UCSD-AML1 (cell line): ENCODE results near the gene LIPC.

Experiments
- DNase-seq: peaks from one replicate; lab custom pipeline; 2025; ENCODE audit not compliant: unreplicated experiment; lab: John Stamatoyannopoulos, UW

Gene LIPC

GRCh38 chr15:58433597-58434333, 2.0 kb downstream of the LIPC start:
- DNase-seq: no peak

DNA sequence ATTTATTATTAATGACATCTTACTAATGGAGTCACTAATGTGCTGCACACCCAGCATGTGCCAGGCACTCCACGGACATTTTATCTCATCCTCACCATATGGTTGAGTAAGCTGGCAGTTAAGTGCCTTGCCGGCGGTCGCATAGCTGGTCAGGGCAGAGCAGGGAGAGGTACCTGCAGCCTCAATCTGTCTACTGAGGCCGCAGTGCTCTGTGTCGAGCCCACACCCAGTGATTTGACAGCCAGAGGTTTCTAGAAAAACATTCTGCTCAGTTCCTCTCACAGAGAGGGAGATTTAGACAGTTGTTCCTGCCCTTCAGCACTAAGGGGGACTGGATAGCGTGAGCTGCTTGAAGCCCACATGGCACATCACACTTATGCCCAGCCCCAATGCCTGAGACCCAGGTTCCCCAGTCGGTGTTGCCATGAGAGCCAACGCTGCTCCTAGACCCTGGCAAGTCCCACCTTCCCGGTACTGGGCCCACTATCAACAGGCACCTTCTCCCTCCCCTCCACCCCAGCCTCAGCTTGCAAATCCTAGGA, 2.6 kb downstream of the LIPC start:
- DNase-seq: no peak

DNA sequence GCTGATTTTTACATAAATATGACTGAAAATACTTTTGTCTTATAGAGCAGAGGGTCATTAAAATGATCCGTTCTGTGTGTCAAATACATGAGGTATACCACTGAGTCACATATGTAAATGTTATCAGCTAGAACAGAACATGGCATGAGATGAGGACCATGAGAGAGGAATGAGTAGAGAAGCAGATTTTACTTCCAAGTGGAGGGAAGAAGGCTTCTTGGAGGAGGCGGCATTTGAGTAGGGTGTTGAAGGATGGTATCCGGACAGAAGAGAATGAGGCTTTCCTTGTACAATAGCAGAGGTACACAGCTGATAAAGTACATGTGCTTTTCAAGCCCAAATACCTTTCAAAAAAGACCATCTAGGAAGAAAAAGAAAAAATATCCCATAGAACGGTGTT, 4.8 kb downstream of the LIPC start:
- no peak for DNase-seq

- no peak for DNase-seq
Measured at GRCh38 chr15:58437531-58438105, 5.8 kb downstream of the LIPC start.

DNA sequence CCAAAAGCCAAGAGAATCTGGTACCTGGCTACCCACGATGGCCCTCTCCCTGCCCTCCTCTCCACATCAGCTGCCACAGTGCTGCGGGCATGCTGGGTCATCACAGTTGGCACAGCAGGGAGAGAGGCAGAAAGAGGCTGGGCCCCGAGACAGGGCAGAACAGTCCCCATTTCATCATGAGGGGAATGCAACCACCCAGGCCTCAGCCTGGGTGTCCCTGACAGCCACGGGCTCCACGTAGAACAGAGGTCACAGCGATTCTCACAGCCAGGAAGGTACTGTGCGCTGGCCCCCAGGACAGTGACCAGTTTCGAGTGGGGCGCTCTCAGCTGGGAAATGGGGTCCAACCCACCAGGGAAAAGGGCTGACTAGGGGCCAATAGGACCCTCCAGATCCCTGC, 6.3 kb downstream of the LIPC start:
- DNase-seq: no peak

- DNase-seq: peak; percentile 39
Measured at GRCh38 chr15:58438956-58439355, 7.2 kb downstream of the LIPC start.

DNA sequence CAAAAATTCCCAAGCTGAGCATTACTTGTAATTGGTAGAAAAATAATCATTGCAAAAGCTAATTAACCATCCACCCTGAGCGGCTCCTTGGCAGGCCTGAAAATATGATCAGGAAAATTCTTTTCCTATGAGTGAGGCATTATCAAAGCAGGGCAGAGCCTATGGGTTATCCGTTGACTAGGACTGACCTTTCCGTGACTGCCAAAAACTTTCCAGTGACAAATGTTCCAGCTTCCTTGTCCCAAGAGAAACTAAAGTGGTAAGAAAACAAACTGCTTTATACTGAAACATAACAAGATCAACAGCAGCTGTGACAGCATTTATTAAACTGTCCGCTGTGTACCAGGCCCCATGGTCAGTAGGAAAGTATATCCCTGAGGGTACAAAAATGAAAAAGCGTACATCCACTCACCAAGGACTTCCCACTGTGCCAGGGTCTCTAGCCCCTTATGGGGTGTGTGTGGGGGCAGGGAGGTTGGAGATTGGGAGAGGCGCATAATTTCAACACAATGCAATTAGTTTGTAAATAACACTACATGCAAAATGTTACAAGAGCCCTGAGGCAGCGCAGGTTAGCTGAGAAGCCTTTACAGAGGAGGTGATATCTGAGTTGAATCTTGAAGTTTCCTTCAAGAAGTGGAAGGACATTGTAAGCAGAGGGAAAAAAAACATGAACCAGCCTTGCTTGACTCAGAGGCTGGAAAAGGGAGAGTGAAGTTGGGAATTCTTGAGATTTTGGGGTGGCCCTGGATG, 8.5 kb downstream of the LIPC start:
- no peak for DNase-seq

DNA sequence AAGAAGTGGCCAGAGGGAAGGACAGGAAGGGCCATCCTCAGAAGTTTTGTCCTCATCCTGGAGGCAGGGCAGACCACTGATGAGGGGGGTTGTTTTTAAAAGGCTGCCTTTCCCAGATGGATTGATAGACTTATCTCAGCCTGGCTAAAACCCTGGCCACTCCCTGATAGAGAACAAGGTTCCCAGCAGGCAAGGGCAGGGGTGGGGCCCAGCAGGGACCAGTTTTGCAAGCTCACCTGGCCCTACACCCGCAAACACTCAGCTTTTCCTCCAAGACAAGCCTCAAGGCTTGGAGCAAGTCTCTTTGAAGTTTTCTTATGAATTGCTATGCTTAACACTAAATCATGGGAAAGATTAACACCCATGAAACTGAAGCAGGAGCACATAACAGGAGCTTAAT, 9.1 kb downstream of the LIPC start:
- no peak for DNase-seq

DNA sequence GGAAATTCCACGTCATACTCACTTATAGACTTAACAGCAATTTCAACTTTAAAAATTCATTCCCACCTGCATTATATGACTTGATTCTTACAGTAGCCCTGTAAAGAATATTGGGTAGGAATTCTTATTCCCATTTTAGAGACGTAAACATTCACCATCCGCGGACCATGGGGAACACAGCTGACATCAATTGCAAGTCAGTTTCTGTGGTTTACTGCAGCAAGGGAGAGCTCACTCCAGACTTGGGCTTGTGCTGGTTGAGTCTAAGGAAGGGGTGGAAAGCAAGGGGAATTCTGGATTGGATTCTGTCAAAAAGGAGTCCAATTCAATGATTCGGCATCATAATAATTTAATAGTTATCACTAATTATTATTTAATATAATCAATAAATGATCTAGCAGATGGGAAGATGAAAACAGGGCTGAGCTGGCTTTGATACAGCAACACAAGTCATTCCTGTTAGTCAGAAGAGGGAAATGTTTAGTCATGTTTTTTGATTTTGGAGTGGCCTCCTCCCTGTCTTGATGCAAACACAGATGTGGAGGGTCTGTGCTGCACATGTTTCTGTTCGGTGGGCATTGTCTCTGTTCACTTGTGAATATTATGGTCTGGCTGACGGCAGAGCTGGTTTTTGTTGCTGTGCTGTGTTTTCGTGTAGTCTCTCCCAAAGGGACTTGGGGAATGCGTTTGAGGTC, 9.7 kb downstream of the LIPC start:
- no peak for DNase-seq

- no peak for DNase-seq
Measured at GRCh38 chr15:58442122-58442521, 10.3 kb downstream of the LIPC start.

DNA sequence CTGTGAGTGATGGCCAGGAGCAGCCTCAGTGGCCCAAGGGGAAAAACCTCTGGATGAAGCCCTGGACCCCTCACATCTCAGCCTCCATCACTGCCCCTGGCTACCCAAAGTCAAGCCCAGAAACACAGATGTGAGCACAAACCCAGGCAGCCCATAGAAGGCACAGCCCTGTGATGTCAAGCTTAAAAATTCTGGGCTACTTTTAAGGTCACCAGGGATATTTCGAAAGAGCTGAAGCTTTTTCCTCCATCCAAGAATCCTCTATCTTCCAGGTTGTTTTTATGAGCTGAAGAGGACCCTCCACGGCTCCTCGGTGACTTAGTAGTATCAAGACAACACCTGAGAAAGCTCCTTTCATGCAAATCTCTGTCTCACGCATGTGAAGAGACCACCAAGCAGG, 11.5 kb downstream of the LIPC start:
- no peak for DNase-seq

GRCh38 chr15:58444056-58444455, 12.3 kb downstream of the LIPC start:
- DNase-seq: no peak

GRCh38 chr15:58444658-58445332, 13.0 kb downstream of the LIPC start:
- no peak for DNase-seq

- no peak for DNase-seq
Measured at GRCh38 chr15:58445865-58446264, 14.1 kb downstream of the LIPC start.

DNA sequence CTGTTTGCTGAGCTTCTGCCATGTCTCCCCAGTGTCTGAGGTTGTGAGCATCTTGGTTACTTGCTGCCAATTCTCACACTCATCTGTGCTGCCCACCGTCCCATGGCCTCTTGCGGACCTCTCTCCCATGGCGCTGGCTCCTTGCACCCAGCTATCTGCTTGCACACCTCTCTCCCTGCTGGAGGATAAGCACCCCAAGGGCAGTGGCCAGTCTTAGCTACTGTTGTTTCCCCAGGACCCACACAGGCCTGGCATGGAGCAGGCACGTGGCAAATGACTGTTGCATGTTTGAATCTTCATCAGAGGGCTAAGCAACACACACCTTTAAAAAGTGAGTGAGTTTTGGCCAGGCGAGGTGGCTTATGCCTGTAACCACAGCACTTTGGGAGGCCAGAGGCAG, 14.7 kb downstream of the LIPC start:
- DNase-seq: no peak

DNA sequence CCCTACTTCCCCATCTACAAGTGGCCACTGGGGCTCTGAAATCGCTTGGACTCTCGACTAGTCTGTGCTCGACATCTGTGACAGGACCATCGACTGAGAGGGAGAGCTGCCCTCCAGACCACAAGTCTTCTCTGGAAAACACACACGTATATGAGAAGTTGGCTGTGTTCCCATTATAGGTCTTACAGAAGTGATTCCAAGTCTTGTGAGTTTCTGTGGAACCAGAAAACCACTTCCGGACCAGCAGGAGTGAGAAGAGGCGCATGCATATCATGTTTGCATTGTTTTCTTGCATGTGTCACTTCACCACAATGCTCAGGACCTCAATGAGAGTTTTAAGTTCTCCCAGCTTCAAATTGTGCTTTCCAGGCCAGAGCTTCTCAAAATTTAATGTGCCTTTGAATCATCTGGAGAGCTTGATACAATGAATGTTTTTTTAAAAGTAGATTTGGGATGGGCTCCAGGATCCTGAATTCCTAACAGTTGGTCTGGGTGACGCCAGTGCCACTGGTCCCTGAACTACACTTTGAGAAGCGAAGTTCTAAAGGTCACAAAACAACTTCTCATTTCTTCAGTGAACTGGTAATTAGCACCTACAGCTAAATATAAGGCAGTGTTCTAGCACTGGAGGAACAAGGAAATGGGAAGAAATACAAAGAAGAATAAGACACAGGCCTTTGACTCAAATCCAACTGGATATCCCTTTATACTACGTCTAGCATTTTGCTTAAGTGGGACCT, 15.7 kb downstream of the LIPC start:
- peak; percentile 51 for DNase-seq

DNA sequence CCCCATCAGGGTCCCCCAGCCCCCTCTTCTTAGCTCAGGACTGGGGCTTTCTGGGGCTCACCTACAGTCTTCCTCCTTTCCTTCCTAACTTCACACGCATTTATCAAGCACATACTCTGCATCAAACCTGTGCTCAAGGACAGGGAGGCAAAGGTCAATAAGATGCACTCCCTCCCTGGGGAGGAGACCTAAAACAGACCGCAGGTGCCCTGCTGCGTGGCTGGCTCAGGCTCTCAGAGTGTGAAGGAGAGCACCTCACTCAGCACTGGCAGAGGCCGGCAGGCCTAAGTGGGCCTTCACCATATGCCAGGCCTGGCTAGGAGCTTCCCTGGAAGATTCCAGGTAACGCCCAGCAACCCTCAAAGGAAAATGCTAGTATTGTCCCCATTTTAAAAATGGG, 16.5 kb downstream of the LIPC start:
- DNase-seq: no peak

GRCh38 chr15:58448906-58449305, 17.1 kb downstream of the LIPC start:
- no peak for DNase-seq

GRCh38 chr15:58451826-58452225, 20.0 kb downstream of the LIPC start:
- DNase-seq: no peak

GRCh38 chr15:58452775-58453174, 21.0 kb downstream of the LIPC start:
- no peak for DNase-seq
